Colonic mucosa (tissue), 4 donors: ENCODE data around the gene C1orf35. TPM values are rescaled to one million over a fixed set of nuclear protein-coding genes. Genes with fewer than 3 reads are reported as not detected.

Experiments
- DNase-seq: peaks from one replicate; pipeline ENCODE4 v3.0.0-alpha.2; 2020
- H3K27ac ChIP-seq: fragments of 200-600 bp; one replicate; pipeline ENCODE4 v1.8.0; 2021
- H3K27me3 ChIP-seq: fragments of 200-600 bp; one replicate; pipeline ENCODE4 v1.8.0; 2021
- H3K36me3 ChIP-seq: fragments of 200-600 bp; one replicate; pipeline ENCODE4 v1.8.0; 2021
- H3K4me1 ChIP-seq: fragments of 200-600 bp; one replicate; pipeline ENCODE4 v1.8.0; 2021; ENCODE audit warnings: mild to moderate bottlenecking
- H3K4me3 ChIP-seq: fragments of 200-600 bp; one replicate; pipeline ENCODE4 v1.8.0; 2021
- H3K9ac ChIP-seq, 2 donors: one replicate each; pipeline ENCODE4 v1.7.0; 2013; ENCODE audit warnings: control low read depth in 2 of 2, low read depth in 2 of 2, low read length in 2 of 2
- H3K9me3 ChIP-seq: fragments of 200-600 bp; one replicate; pipeline ENCODE4 v1.8.0; 2021
- intact Hi-C: fragments of 100-400 bp; cut with DNase I; formaldehyde crosslinking; loops from one replicate; pipeline ENCODE4 v1.14.1; 2022
- total RNA-seq, 2 donors: library from RNA; stranded (reverse); fragmentation: NEBNext Ultra II Directional in 1 of 2; extraction: Animal tissue kit (Norgen Biotek cat#: 25700) in 1 of 2; gene quantifications; one replicate each; pipeline ENCODE4 v1.2.1, GENCODE V29; 2021
- TF ChIP-seq, protein P1 (sequence below): fragments of 200-600 bp; IDR thresholded peaks from one replicate; pipeline ENCODE4 v1.8.0; 2022; ENCODE audit warnings: antibody characterized with exemption, mild to moderate bottlenecking
- donor health status: healthy.
- donor health status: DM: no; HTN: no; CAD: no.
- donor health status: DM: no; HTN: no; CAD: no.

C1orf35 gene
- total RNA-seq, 2 donors from 2014 or later: 14.9 to 26.4 TPM

DNA sequence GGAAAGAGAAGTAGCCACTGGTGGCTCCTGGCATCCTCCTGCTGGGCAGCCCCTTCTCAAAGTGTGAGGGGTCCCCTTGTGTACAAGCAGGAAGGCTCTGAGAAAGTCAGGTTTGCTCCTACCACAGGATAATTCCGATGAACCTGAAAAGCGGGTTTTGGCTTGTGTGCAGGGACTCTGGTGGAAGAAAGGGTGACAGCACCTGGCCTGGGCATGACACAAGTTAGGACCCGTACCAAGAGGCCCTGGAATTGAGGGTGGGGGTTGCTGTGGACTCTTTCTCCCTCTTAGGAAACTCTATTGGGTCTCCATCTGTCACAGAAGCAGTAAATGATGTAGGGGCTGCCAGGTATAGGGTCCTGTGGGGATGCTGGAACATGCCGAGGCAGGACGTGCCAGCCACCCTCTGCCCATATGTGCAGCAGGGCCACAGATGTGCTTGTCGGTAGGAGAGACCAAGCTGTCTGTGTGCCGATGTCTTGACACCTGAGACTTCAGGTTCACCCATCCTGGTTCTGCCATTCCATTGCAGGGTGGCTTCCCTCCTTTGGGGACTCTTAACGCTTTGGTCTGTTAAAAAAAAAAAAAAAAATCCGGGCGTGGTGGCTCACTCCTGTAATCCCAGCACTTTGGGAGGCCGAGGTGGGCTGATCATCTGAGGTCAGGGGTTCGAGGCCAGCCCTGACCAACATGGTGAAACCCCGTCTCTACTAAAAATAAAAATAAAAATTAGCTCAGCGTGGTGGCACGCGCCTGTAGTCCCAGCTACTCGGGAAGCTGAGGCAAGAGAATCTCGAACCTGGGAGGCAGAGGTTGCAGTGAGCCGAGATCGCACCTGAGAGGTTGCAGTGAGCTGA lies 9.8 kb downstream of the C1orf35 start:
- no peak overlapping the region for H3K9ac ChIP-seq
- TF ChIP-seq, protein P1, sequence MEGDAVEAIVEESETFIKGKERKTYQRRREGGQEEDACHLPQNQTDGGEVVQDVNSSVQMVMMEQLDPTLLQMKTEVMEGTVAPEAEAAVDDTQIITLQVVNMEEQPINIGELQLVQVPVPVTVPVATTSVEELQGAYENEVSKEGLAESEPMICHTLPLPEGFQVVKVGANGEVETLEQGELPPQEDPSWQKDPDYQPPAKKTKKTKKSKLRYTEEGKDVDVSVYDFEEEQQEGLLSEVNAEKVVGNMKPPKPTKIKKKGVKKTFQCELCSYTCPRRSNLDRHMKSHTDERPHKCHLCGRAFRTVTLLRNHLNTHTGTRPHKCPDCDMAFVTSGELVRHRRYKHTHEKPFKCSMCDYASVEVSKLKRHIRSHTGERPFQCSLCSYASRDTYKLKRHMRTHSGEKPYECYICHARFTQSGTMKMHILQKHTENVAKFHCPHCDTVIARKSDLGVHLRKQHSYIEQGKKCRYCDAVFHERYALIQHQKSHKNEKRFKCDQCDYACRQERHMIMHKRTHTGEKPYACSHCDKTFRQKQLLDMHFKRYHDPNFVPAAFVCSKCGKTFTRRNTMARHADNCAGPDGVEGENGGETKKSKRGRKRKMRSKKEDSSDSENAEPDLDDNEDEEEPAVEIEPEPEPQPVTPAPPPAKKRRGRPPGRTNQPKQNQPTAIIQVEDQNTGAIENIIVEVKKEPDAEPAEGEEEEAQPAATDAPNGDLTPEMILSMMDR: no peak
- H3K9me3 ChIP-seq: no peaks in the 10 kb centered on the region
- intact Hi-C loops: no loop called here
- no peak for DNase-seq
- no peak overlapping the region for H3K27ac ChIP-seq
- H3K4me3 ChIP-seq: no peak overlapping the region
- H3K4me1 ChIP-seq: peaks cover 12% of the 10 kb centered on the region
- H3K36me3 ChIP-seq: peaks cover 4% of the 10 kb centered on the region
- no peaks in the 10 kb centered on the region for H3K27me3 ChIP-seq

GRCh38 chr1:228092342-228093049 lies 10.6 kb downstream of the C1orf35 start:
- no peak for DNase-seq
- H3K9ac ChIP-seq: no peak overlapping the region
- TF ChIP-seq, protein P1: no peak
- peaks cover 18% of the 10 kb centered on the region for H3K4me1 ChIP-seq
- H3K36me3 ChIP-seq: no peaks in the 10 kb centered on the region
- H3K27ac ChIP-seq: no peak overlapping the region
- H3K27me3 ChIP-seq: no peaks in the 10 kb centered on the region
- H3K9me3 ChIP-seq: no peaks in the 10 kb centered on the region
- intact Hi-C loops: no loop called here
- H3K4me3 ChIP-seq: no peak overlapping the region

DNA sequence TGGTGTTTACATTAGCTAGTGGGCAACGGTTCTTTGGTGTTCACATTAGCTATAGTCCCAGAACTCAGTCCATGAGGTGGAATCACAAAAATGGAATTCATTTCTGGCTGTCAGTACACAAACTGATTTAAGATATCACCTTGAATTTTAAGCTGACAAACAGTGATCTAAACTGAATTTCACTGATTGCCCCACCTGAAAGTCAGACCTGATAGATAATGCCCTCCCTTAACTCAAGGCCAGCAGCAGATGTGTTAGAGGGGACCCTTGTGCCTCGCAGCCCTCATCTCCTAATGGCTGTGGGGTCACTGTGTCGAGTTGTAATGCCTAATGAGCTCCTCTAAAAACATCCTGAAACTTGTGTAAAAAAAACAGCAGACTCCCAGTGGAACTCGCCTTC lies 12.0 kb downstream of the C1orf35 start:
- Histone ChIP-seq H3K4me3 (no peak overlapping the region), H3K27ac (no peak overlapping the region), H3K27me3 (no peaks in the 10 kb centered on the region), H3K9ac (no peak overlapping the region), H3K9me3 (no peaks in the 10 kb centered on the region), H3K4me1 (peaks cover 27% of the 10 kb centered on the region), H3K36me3 (no peaks in the 10 kb centered on the region)
- intact Hi-C loops: no loop called here
- DNase-seq: no peak
- TF ChIP-seq, protein P1: no peak

GRCh38 chr1:228090613-228091081 lies 12.5 kb downstream of the C1orf35 start:
- no peaks in the 10 kb centered on the region for H3K36me3 ChIP-seq
- peaks cover 31% of the 10 kb centered on the region for H3K4me1 ChIP-seq
- H3K9ac ChIP-seq: no peak overlapping the region
- intact Hi-C loops: no loop called here
- H3K27ac ChIP-seq: no peak overlapping the region
- H3K4me3 ChIP-seq: no peak overlapping the region
- H3K9me3 ChIP-seq: no peaks in the 10 kb centered on the region
- TF ChIP-seq, protein P1: no peak
- no peak for DNase-seq
- H3K27me3 ChIP-seq: no peaks in the 10 kb centered on the region

DNA sequence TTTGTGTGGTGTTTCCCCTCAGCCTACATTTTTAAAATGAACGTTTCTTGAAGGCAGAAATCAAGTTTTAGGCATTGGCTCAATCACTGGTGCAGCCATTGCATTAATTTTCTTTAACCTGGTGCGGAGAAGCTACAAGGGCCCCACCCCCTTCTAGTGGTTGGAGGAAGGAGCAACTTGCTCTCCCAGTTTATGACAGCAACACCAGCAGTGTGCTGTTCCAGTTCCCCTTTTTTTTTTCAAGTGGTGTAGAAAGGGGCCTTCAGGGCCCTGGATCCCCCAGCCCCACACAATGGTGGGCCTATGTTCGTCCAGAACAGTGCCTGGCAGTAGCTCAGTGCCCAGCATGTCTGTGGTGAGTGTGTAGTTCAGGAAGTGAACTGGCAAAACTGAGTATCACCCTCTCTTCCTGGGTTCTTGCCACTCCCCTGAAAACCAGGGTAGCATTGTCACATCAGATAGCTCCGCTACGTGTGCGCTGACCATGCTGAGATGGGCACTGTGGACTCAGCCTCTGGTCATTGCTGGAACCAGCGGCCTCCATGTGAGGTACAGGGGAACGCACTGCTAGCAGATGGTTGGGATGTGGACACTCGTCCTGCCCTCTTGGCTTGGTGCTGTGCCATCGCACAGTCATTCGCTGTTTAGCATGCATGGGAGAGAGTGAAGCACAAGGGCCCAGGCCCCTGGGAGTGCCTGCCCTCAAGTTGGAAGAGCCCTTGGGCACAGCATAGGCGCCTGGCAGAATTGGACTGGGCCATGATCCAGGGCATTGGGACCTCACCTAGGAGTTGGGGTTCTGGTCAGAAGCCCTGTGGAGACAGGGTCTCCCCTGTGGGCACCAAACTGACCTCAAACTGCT lies 13.4 kb downstream of the C1orf35 start:
- peaks cover 39% of the 10 kb centered on the region for H3K4me1 ChIP-seq
- no peaks in the 10 kb centered on the region for H3K36me3 ChIP-seq
- H3K27me3 ChIP-seq: no peaks in the 10 kb centered on the region
- no peak overlapping the region for H3K27ac ChIP-seq
- TF ChIP-seq, protein P1: no peak
- no peak for DNase-seq
- intact Hi-C loops: no loop called here
- no peaks in the 10 kb centered on the region for H3K9me3 ChIP-seq
- H3K4me3 ChIP-seq: no peak overlapping the region
- H3K9ac ChIP-seq: peak overlapping the region in 1 of 2 donors; percentile 0
